WTC11 (cell line): ENCODE results near the gene CYP11A1. TPM values are rescaled to one million over a fixed set of nuclear protein-coding genes. Genes with fewer than 3 reads are reported as not detected.

ENCODE experiments used
- CBFB ChIP-seq: sonication (generic); formaldehyde crosslinking; IDR thresholded peaks from 2 replicates; pipeline ENCODE4 v1.8.1; 2022; ENCODE audit warnings: mild to moderate bottlenecking, low read depth, missing genetic modification reagents
- CREM ChIP-seq: sonication (generic); formaldehyde crosslinking; IDR thresholded peaks from 2 replicates; pipeline ENCODE4 v1.8.1; 2022; ENCODE audit warnings: mild to moderate bottlenecking, missing genetic modification reagents, moderate library complexity
- ELF4 ChIP-seq: sonication (generic); formaldehyde crosslinking; IDR thresholded peaks from 2 replicates; pipeline ENCODE4 v1.8.1; 2022; ENCODE audit warnings: low read depth, mild to moderate bottlenecking, moderate library complexity, missing genetic modification reagents
- FOXJ3 ChIP-seq: sonication (generic); formaldehyde crosslinking; IDR thresholded peaks from 2 replicates; pipeline ENCODE4 v1.9.0; 2021; ENCODE audit warnings: missing genetic modification reagents, mild to moderate bottlenecking, borderline replicate concordance
- HMGA2 ChIP-seq: fragments of 250-450 bp; sonication (Bioruptor Pico); IDR thresholded peaks from 2 replicates; pipeline ENCODE4 v1.4.0; 2021; ENCODE audit warnings: mild to moderate bottlenecking, moderate library complexity
- IRF2 ChIP-seq: sonication (generic); formaldehyde crosslinking; IDR thresholded peaks from 2 replicates; pipeline ENCODE4 v1.8.0; 2022; ENCODE audit warnings: low read depth, missing genetic modification reagents, borderline replicate concordance
- JUN ChIP-seq: sonication (generic); formaldehyde crosslinking; IDR thresholded peaks from 2 replicates; pipeline ENCODE4 v1.8.0; 2023; ENCODE audit warnings: mild to moderate bottlenecking, missing genetic modification reagents
- NFYB ChIP-seq: sonication (generic); formaldehyde crosslinking; conservative IDR thresholded peaks from 2 replicates; pipeline ENCODE4 v1.8.0; 2022; ENCODE audit warnings: low read depth, missing genetic modification reagents
- NR1H2 ChIP-seq: sonication (generic); formaldehyde crosslinking; IDR thresholded peaks from 2 replicates; pipeline ENCODE4 v1.9.0; 2021; ENCODE audit warnings: mild to moderate bottlenecking, moderate library complexity, missing genetic modification reagents
- RELA ChIP-seq: sonication (generic); formaldehyde crosslinking; IDR thresholded peaks from 2 replicates; pipeline ENCODE4 v1.8.1; 2022; ENCODE audit warnings: missing genetic modification reagents, mild to moderate bottlenecking, borderline replicate concordance
- TEAD1 ChIP-seq: sonication (generic); formaldehyde crosslinking; IDR thresholded peaks from 2 replicates; pipeline ENCODE4 v1.8.0; 2022; ENCODE audit warnings: mild to moderate bottlenecking, missing genetic modification reagents
- ZNF396 ChIP-seq: fragments of 250-450 bp; sonication (Bioruptor Pico); IDR thresholded peaks from 2 replicates; pipeline ENCODE4 v1.8.0; 2021; ENCODE audit warnings: mild to moderate bottlenecking, moderate library complexity, borderline replicate concordance
- ZNF423 ChIP-seq: fragments of 250-450 bp; sonication (Bioruptor Pico); IDR thresholded peaks from 2 replicates; pipeline ENCODE4 v2.1.2; 2022; ENCODE audit warnings: mild to moderate bottlenecking, moderate library complexity
- total RNA-seq: library from RNA; stranded (reverse); gene quantifications from 3 replicates; pipeline ENCODE4 v1.2.3, GENCODE V29; 2021
- TF ChIP-seq, protein P1 (sequence below): sonication (generic); formaldehyde crosslinking; IDR thresholded peaks from 2 replicates; pipeline ENCODE4 v1.8.1; 2022; ENCODE audit warnings: missing genetic modification reagents, borderline replicate concordance
- TF ChIP-seq, protein P2 (sequence below): sonication (generic); formaldehyde crosslinking; IDR thresholded peaks from 2 replicates; pipeline ENCODE4 v1.8.1; 2023; ENCODE audit warnings: mild to moderate bottlenecking, missing genetic modification reagents, borderline replicate concordance
- TF ChIP-seq, protein P3 (sequence below): sonication (generic); formaldehyde crosslinking; IDR thresholded peaks from 2 replicates; pipeline ENCODE4 v1.8.1; 2023; ENCODE audit warnings: mild to moderate bottlenecking, moderate library complexity, missing genetic modification reagents
- TF ChIP-seq, protein P4 (sequence below): fragments of 250-450 bp; sonication (Bioruptor Pico); IDR thresholded peaks from 2 replicates; pipeline ENCODE4 v2.1.2; 2022; ENCODE audit warnings: mild to moderate bottlenecking, moderate library complexity
- TF ChIP-seq, protein P5 (sequence below): sonication (generic); formaldehyde crosslinking; IDR thresholded peaks from 2 replicates; pipeline ENCODE4 v1.8.0; 2023; ENCODE audit warnings: mild to moderate bottlenecking, missing genetic modification reagents
- TF ChIP-seq, protein P6 (sequence below): sonication (generic); formaldehyde crosslinking; IDR thresholded peaks from 2 replicates; pipeline ENCODE4 v1.8.0; 2022; ENCODE audit warnings: mild to moderate bottlenecking, missing genetic modification reagents
- TF ChIP-seq, protein P7 (sequence below): sonication (generic); formaldehyde crosslinking; IDR thresholded peaks from 2 replicates; pipeline ENCODE4 v1.8.1; 2022; ENCODE audit warnings: mild to moderate bottlenecking, missing genetic modification reagents, moderate library complexity, borderline replicate concordance
- TF ChIP-seq, protein P8 (sequence below): sonication (generic); formaldehyde crosslinking; IDR thresholded peaks from 2 replicates; pipeline ENCODE4 v1.8.1; 2023; ENCODE audit warnings: mild to moderate bottlenecking, missing genetic modification reagents

Gene CYP11A1
- total RNA-seq, 1 experiment from 2014 or later = 3.4 TPM

DNA sequence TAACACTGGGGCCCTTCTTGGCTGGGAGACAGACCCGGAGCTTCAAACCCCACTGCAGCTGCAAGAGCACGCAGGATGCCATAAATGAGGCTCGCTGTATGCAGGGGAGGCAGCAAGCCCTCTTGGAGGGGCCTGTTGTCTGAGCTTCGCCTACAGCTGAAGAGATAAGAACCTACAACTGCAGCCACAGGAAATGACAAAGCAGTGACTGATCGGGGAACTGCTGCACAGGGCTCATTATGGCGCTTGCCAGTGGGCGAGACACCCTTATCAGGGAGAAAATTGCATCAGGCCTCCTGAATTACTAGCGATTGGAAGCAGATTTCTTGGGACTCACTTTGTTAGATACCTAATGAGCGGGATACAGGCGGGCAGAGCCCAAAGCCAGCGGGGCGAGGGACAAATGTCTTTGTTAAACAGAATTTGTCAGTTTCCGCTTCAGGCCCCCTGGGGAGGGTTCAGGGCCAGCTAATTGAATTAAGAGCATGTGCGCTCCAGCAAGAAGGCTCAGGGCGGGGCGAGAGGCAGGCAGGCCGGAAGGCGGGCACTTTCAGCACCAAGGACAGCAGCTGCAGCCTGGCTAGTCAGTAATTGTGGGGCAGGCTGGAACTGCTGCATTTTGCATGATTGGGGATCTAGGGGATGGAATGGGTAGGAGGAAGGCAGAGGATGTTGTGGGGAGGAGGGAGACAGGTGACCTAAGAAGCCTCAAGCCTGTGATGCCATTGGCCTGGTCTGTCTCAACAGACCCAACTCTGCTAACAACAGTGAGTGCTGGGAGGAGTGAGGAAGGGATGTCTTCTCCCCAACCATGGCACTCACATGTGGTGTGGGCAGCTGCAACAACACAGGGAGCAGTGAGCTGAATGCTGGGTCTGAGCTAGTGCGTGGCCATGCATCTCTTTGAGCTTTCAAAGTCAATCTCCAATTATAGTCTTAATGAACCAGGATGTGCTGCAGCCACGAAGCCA is 76.1 kb downstream of the CYP11A1 start (continued):
- TF ChIP-seq, protein P1, sequence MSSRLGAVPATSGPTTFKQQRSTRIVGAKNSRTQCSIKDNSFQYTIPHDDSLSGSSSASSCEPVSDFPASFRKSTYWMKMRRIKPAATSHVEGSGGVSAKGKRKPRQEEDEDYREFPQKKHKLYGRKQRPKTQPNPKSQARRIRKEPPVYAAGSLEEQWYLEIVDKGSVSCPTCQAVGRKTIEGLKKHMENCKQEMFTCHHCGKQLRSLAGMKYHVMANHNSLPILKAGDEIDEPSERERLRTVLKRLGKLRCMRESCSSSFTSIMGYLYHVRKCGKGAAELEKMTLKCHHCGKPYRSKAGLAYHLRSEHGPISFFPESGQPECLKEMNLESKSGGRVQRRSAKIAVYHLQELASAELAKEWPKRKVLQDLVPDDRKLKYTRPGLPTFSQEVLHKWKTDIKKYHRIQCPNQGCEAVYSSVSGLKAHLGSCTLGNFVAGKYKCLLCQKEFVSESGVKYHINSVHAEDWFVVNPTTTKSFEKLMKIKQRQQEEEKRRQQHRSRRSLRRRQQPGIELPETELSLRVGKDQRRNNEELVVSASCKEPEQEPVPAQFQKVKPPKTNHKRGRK (CRISPR knock-in tag) = no peak
- TF ChIP-seq HMGA2 (no peak), RELA (CRISPR knock-in tag) (peak; percentile 92), ZNF396 (CRISPR knock-in tag) (no peak), NFYB (CRISPR knock-in tag) (0 out of 2 replicates have a peak, but pooled peaks have one; percentile 33), TEAD1 (peak; percentile 99), JUN (CRISPR knock-in tag) (peak; percentile 90; the same call in 1 of the 2 replicates), FOXJ3 (CRISPR knock-in tag) (0 out of 2 replicates have a peak, but pooled peaks have one; percentile 77), IRF2 (CRISPR knock-in tag) (0 out of 2 replicates have a peak, but pooled peaks have one; percentile 14), CREM (CRISPR knock-in tag) (peak; percentile 86; the same call in 1 of the 2 replicates), NR1H2 (CRISPR knock-in tag) (no peak), ELF4 (CRISPR knock-in tag) (0 out of 2 replicates have a peak, but pooled peaks have one; percentile 48), ZNF423 (no peak), CBFB (CRISPR knock-in tag) (peak; percentile 99)
- TF ChIP-seq, protein P2, sequence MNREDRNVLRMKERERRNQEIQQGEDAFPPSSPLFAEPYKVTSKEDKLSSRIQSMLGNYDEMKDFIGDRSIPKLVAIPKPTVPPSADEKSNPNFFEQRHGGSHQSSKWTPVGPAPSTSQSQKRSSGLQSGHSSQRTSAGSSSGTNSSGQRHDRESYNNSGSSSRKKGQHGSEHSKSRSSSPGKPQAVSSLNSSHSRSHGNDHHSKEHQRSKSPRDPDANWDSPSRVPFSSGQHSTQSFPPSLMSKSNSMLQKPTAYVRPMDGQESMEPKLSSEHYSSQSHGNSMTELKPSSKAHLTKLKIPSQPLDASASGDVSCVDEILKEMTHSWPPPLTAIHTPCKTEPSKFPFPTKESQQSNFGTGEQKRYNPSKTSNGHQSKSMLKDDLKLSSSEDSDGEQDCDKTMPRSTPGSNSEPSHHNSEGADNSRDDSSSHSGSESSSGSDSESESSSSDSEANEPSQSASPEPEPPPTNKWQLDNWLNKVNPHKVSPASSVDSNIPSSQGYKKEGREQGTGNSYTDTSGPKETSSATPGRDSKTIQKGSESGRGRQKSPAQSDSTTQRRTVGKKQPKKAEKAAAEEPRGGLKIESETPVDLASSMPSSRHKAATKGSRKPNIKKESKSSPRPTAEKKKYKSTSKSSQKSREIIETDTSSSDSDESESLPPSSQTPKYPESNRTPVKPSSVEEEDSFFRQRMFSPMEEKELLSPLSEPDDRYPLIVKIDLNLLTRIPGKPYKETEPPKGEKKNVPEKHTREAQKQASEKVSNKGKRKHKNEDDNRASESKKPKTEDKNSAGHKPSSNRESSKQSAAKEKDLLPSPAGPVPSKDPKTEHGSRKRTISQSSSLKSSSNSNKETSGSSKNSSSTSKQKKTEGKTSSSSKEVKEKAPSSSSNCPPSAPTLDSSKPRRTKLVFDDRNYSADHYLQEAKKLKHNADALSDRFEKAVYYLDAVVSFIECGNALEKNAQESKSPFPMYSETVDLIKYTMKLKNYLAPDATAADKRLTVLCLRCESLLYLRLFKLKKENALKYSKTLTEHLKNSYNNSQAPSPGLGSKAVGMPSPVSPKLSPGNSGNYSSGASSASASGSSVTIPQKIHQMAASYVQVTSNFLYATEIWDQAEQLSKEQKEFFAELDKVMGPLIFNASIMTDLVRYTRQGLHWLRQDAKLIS (CRISPR knock-in tag) = peak; percentile 97
- TF ChIP-seq, protein P3, sequence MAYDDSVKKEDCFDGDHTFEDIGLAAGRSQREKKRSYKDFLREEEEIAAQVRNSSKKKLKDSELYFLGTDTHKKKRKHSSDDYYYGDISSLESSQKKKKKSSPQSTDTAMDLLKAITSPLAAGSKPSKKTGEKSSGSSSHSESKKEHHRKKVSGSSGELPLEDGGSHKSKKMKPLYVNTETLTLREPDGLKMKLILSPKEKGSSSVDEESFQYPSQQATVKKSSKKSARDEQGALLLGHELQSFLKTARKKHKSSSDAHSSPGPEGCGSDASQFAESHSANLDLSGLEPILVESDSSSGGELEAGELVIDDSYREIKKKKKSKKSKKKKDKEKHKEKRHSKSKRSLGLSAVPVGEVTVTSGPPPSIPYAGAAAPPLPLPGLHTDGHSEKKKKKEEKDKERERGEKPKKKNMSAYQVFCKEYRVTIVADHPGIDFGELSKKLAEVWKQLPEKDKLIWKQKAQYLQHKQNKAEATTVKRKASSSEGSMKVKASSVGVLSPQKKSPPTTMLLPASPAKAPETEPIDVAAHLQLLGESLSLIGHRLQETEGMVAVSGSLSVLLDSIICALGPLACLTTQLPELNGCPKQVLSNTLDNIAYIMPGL = peak; percentile 63; the same call in 1 of the 2 replicates
- TF ChIP-seq, protein P4, sequence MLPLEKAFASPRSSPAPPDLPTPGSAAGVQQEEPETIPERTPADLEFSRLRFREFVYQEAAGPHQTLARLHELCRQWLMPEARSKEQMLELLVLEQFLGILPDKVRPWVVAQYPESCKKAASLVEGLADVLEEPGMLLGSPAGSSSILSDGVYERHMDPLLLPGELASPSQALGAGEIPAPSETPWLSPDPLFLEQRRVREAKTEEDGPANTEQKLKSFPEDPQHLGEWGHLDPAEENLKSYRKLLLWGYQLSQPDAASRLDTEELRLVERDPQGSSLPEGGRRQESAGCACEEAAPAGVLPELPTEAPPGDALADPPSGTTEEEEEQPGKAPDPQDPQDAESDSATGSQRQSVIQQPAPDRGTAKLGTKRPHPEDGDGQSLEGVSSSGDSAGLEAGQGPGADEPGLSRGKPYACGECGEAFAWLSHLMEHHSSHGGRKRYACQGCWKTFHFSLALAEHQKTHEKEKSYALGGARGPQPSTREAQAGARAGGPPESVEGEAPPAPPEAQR (CRISPR knock-in tag) = peak; percentile 78
- TF ChIP-seq, protein P5, sequence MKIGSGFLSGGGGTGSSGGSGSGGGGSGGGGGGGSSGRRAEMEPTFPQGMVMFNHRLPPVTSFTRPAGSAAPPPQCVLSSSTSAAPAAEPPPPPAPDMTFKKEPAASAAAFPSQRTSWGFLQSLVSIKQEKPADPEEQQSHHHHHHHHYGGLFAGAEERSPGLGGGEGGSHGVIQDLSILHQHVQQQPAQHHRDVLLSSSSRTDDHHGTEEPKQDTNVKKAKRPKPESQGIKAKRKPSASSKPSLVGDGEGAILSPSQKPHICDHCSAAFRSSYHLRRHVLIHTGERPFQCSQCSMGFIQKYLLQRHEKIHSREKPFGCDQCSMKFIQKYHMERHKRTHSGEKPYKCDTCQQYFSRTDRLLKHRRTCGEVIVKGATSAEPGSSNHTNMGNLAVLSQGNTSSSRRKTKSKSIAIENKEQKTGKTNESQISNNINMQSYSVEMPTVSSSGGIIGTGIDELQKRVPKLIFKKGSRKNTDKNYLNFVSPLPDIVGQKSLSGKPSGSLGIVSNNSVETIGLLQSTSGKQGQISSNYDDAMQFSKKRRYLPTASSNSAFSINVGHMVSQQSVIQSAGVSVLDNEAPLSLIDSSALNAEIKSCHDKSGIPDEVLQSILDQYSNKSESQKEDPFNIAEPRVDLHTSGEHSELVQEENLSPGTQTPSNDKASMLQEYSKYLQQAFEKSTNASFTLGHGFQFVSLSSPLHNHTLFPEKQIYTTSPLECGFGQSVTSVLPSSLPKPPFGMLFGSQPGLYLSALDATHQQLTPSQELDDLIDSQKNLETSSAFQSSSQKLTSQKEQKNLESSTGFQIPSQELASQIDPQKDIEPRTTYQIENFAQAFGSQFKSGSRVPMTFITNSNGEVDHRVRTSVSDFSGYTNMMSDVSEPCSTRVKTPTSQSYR = peak; percentile 95
- TF ChIP-seq, protein P6, sequence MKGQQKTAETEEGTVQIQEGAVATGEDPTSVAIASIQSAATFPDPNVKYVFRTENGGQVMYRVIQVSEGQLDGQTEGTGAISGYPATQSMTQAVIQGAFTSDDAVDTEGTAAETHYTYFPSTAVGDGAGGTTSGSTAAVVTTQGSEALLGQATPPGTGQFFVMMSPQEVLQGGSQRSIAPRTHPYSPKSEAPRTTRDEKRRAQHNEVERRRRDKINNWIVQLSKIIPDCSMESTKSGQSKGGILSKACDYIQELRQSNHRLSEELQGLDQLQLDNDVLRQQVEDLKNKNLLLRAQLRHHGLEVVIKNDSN (CRISPR knock-in tag) = peak; percentile 74; the same call in 1 of the 2 replicates
- TF ChIP-seq, protein P7, sequence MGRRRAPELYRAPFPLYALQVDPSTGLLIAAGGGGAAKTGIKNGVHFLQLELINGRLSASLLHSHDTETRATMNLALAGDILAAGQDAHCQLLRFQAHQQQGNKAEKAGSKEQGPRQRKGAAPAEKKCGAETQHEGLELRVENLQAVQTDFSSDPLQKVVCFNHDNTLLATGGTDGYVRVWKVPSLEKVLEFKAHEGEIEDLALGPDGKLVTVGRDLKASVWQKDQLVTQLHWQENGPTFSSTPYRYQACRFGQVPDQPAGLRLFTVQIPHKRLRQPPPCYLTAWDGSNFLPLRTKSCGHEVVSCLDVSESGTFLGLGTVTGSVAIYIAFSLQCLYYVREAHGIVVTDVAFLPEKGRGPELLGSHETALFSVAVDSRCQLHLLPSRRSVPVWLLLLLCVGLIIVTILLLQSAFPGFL (CRISPR knock-in tag) = 0 out of 2 replicates have a peak, but pooled peaks have one; percentile 91
- TF ChIP-seq, protein P8, sequence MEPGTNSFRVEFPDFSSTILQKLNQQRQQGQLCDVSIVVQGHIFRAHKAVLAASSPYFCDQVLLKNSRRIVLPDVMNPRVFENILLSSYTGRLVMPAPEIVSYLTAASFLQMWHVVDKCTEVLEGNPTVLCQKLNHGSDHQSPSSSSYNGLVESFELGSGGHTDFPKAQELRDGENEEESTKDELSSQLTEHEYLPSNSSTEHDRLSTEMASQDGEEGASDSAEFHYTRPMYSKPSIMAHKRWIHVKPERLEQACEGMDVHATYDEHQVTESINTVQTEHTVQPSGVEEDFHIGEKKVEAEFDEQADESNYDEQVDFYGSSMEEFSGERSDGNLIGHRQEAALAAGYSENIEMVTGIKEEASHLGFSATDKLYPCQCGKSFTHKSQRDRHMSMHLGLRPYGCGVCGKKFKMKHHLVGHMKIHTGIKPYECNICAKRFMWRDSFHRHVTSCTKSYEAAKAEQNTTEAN (CRISPR knock-in tag) = peak; percentile 92
